Stomach smooth muscle (tissue), 2 donors: ENCODE data around the gene FHOD3.

Experiments
- H3K27ac ChIP-seq: one replicate; pipeline ENCODE4 v1.7.0; 2013; ENCODE audit warnings: mild to moderate bottlenecking, low read length, inconsistent platforms
- H3K27me3 ChIP-seq, 2 donors: one replicate each; pipeline ENCODE4 v1.7.0; 2013; ENCODE audit warnings: low read length in 2 of 2; ENCODE audit not compliant: insufficient read depth in 2 of 2, control insufficient read depth in 1 of 2
- H3K36me3 ChIP-seq, 2 donors: one replicate each; pipeline ENCODE4 v1.7.0; 2013; ENCODE audit warnings: low read length in 2 of 2; ENCODE audit not compliant: control insufficient read depth in 2 of 2, insufficient read depth in 2 of 2
- H3K4me1 ChIP-seq: one replicate; pipeline ENCODE4 v1.7.0; 2013; ENCODE audit warnings: low read length; ENCODE audit not compliant: control insufficient read depth, insufficient read depth
- H3K4me3 ChIP-seq, 2 donors: one replicate each; pipeline ENCODE4 v1.7.0; 2013; ENCODE audit warnings: low read length in 2 of 2
- H3K9ac ChIP-seq, 2 donors: one replicate each; pipeline ENCODE4 v1.7.0; 2013; ENCODE audit warnings: low read length in 2 of 2, mild to moderate bottlenecking in 1 of 2
- H3K9me3 ChIP-seq, 2 donors: one replicate each; pipeline ENCODE4 v1.7.0; 2013; ENCODE audit warnings: low read length in 2 of 2; ENCODE audit not compliant: control insufficient read depth in 2 of 2
- donor health status: healthy.
- donor health status: Pancreatic carcinoma.

Gene FHOD3

GRCh38 chr18:36411745-36412168, 114.2 kb downstream of the FHOD3 start:
- Histone ChIP-seq H3K4me3 (no peak overlapping the region), H3K27me3 (no peaks in the 10 kb centered on the region), H3K4me1 (peaks cover 4% of the 10 kb centered on the region), H3K27ac (no peak overlapping the region), H3K9ac (no peak overlapping the region), H3K36me3 (no peaks in the 10 kb centered on the region), H3K9me3 (no peaks in the 10 kb centered on the region)

GRCh38 chr18:36412778-36413177, 115.3 kb downstream of the FHOD3 start:
- Histone ChIP-seq H3K4me1 (peaks cover 4% of the 10 kb centered on the region), H3K9me3 (no peaks in the 10 kb centered on the region), H3K9ac (no peak overlapping the region), H3K27ac (no peak overlapping the region), H3K27me3 (no peaks in the 10 kb centered on the region), H3K4me3 (no peak overlapping the region), H3K36me3 (no peaks in the 10 kb centered on the region)

- Histone ChIP-seq H3K27ac (no peak overlapping the region), H3K9ac (no peak overlapping the region), H3K4me1 (peaks cover 6% of the 10 kb centered on the region), H3K27me3 (no peaks in the 10 kb centered on the region), H3K9me3 (no peaks in the 10 kb centered on the region), H3K4me3 (no peak overlapping the region), H3K36me3 (no peaks in the 10 kb centered on the region)
Measured at GRCh38 chr18:36415171-36415570, 117.7 kb downstream of the FHOD3 start.

- H3K9me3 ChIP-seq, result no peaks in the 10 kb centered on the region
- H3K9ac ChIP-seq, result no peak overlapping the region
- H3K4me3 ChIP-seq, result no peak overlapping the region
- no peaks in the 10 kb centered on the region for H3K36me3 ChIP-seq
- H3K27me3 ChIP-seq, result no peaks in the 10 kb centered on the region
- no peak overlapping the region for H3K27ac ChIP-seq
- peaks cover 11% of the 10 kb centered on the region for H3K4me1 ChIP-seq
Measured at GRCh38 chr18:36415625-36416024, 118.1 kb downstream of the FHOD3 start.

- Histone ChIP-seq H3K9me3 (no peaks in the 10 kb centered on the region), H3K9ac (no peak overlapping the region), H3K4me1 (peaks cover 11% of the 10 kb centered on the region), H3K27me3 (no peaks in the 10 kb centered on the region), H3K27ac (peak overlapping the region; percentile 6), H3K4me3 (no peak overlapping the region), H3K36me3 (no peaks in the 10 kb centered on the region)
Measured at GRCh38 chr18:36419188-36419899, 121.8 kb downstream of the FHOD3 start.

- H3K4me1 ChIP-seq, result peaks cover 11% of the 10 kb centered on the region
- no peak overlapping the region for H3K9ac ChIP-seq
- H3K4me3 ChIP-seq, result no peak overlapping the region
- H3K36me3 ChIP-seq, result no peaks in the 10 kb centered on the region
- H3K27ac ChIP-seq, result peak overlapping the region; percentile 6
- H3K9me3 ChIP-seq, result no peaks in the 10 kb centered on the region
- H3K27me3 ChIP-seq, result no peaks in the 10 kb centered on the region
Measured at GRCh38 chr18:36419900-36420531, 122.5 kb downstream of the FHOD3 start.

GRCh38 chr18:36420826-36421225, 123.3 kb downstream of the FHOD3 start:
- H3K27ac ChIP-seq, result no peak overlapping the region

GRCh38 chr18:36424741-36425142, 127.2 kb downstream of the FHOD3 start:
- Histone ChIP-seq H3K9ac (no peak overlapping the region), H3K27ac (no peak overlapping the region), H3K4me3 (no peak overlapping the region), H3K27me3 (no peaks in the 10 kb centered on the region), H3K36me3 (no peaks in the 10 kb centered on the region), H3K9me3 (no peaks in the 10 kb centered on the region), H3K4me1 (peaks cover 7% of the 10 kb centered on the region)

More at GRCh38 chr18:36420826-36421225, 123.3 kb downstream of the FHOD3 start:
- no peak overlapping the region for H3K4me3 ChIP-seq
- no peaks in the 10 kb centered on the region for H3K36me3 ChIP-seq
- H3K9me3 ChIP-seq, result no peaks in the 10 kb centered on the region
- no peak overlapping the region for H3K9ac ChIP-seq
- no peaks in the 10 kb centered on the region for H3K27me3 ChIP-seq
- H3K4me1 ChIP-seq, result peaks cover 9% of the 10 kb centered on the region

- no peaks in the 10 kb centered on the region for H3K9me3 ChIP-seq
- no peaks in the 10 kb centered on the region for H3K27me3 ChIP-seq
- no peak overlapping the region for H3K9ac ChIP-seq
- H3K4me3 ChIP-seq, result no peak overlapping the region
- no peaks in the 10 kb centered on the region for H3K4me1 ChIP-seq
- no peaks in the 10 kb centered on the region for H3K36me3 ChIP-seq
- H3K27ac ChIP-seq, result no peak overlapping the region
Measured at GRCh38 chr18:36427369-36427768, 129.9 kb downstream of the FHOD3 start.

GRCh38 chr18:36427831-36428230, 130.3 kb downstream of the FHOD3 start:
- H3K9ac ChIP-seq, result no peak overlapping the region
- no peak overlapping the region for H3K4me3 ChIP-seq
- H3K27ac ChIP-seq, result no peak overlapping the region
- no peaks in the 10 kb centered on the region for H3K27me3 ChIP-seq
- no peaks in the 10 kb centered on the region for H3K9me3 ChIP-seq
- no peaks in the 10 kb centered on the region for H3K4me1 ChIP-seq
- H3K36me3 ChIP-seq, result no peaks in the 10 kb centered on the region

- Histone ChIP-seq H3K36me3 (no peaks in the 10 kb centered on the region), H3K9me3 (no peaks in the 10 kb centered on the region), H3K27me3 (no peaks in the 10 kb centered on the region), H3K9ac (no peak overlapping the region), H3K27ac (no peak overlapping the region), H3K4me1 (no peaks in the 10 kb centered on the region), H3K4me3 (no peak overlapping the region)
Measured at GRCh38 chr18:36428431-36429029, 131.0 kb downstream of the FHOD3 start.
